NB4 (cell line): ENCODE data around the gene SPRR2B.
"Not testable (repeated sequence)": the region's sequence is repeated elsewhere in the genome, so short reads cannot be mapped to it uniquely, and the experiment has no call there.

Experiments used
- DNase-seq: peaks from one replicate; pipeline ENCODE4 v3.0.0; 2010; ENCODE audit warnings: low read depth
- H3K4me3 ChIP-seq: one replicate; pipeline ENCODE4 v1.5.1; 2011; ENCODE audit warnings: mild to moderate bottlenecking, low read depth, low read length, moderate library complexity
- CTCF ChIP-seq: IDR thresholded peaks from one replicate; pipeline ENCODE4 v1.5.1; 2012; ENCODE audit warnings: low read depth, low read length
- MAX ChIP-seq: IDR thresholded peaks from 2 replicates; pipeline ENCODE4 v1.6.1; 2011; ENCODE audit warnings: low read depth, low read length
- MYC ChIP-seq: IDR thresholded peaks from 2 replicates; pipeline ENCODE4 v1.6.1; 2011; ENCODE audit warnings: low read depth, low read length
- POLR2A ChIP-seq: IDR thresholded peaks from 2 replicates; pipeline ENCODE4 v1.6.1; 2011; ENCODE audit warnings: mild to moderate bottlenecking; ENCODE audit not compliant: insufficient read length; ENCODE audit errors: extremely low read depth

The SPRR2B gene

GRCh38 chr1:153058826-153059784, 12.3 kb downstream of the SPRR2B start:
- no peak for DNase-seq
- TF ChIP-seq MYC = no peak
- no peak for TF ChIP-seq POLR2A
- no peak for TF ChIP-seq CTCF
- no peak for TF ChIP-seq MAX
- no peak overlapping the region for H3K4me3 ChIP-seq

GRCh38 chr1:153058154-153058553, 13.3 kb downstream of the SPRR2B start:
- TF ChIP-seq POLR2A (no peak), MYC (no peak), MAX (no peak), CTCF (no peak)
- DNase-seq = no peak
- H3K4me3 ChIP-seq = no peak overlapping the region

GRCh38 chr1:153057375-153057774, 14.0 kb downstream of the SPRR2B start, which contains the start of gene SPRR2A:
Gene SPRR2A, minus strand, starts transcription at chr1:153057512. Its CDS starts 777 bp downstream, at chr1:153056735.
- no peak within 1 kb of the TSS for H3K4me3 ChIP-seq
- no peak for DNase-seq
- TF ChIP-seq MAX (no peak), MYC (no peak), POLR2A (no peak), CTCF (no peak)

GRCh38 chr1:153056111-153056510, 15.3 kb downstream of the SPRR2B start:
- not testable (repeated sequence) for DNase-seq, H3K4me3 ChIP-seq

- DNase-seq = no peak
- H3K4me3 ChIP-seq = no peak overlapping the region
- TF ChIP-seq MAX (no peak), CTCF (no peak), MYC (no peak), POLR2A (no peak)
Observed at GRCh38 chr1:153049211-153049610, 22.2 kb downstream of the SPRR2B start.

- no peak for DNase-seq
- TF ChIP-seq CTCF (no peak), POLR2A (no peak), MYC (no peak), MAX (no peak)
- no peak within 1 kb of the TSS for H3K4me3 ChIP-seq
Observed at GRCh38 chr1:153040950-153041631, 30.3 kb downstream of the SPRR2B start, which contains the start of gene SPRR2D. Gene SPRR2D, minus strand, starts transcription at chr1:153041120. Its CDS starts 774 bp downstream, at chr1:153040346.
